ENCODE results near the gene LSP1.
A peak's percentile ranks its signal among the peaks of the same experiment; 100 is the strongest.

The LSP1 gene

GRCh38 chr11:1836011-1836945 is 16.6 kb upstream of the LSP1 start:
- no peak for TF ChIP-seq TAF1 (IDR thresholded peaks at IDR 0.05; ENCODE audit: low read depth)
- TF ChIP-seq, protein P1, sequence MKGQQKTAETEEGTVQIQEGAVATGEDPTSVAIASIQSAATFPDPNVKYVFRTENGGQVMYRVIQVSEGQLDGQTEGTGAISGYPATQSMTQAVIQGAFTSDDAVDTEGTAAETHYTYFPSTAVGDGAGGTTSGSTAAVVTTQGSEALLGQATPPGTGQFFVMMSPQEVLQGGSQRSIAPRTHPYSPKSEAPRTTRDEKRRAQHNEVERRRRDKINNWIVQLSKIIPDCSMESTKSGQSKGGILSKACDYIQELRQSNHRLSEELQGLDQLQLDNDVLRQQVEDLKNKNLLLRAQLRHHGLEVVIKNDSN (IDR thresholded peaks at IDR 0.05), result no peak

DNA sequence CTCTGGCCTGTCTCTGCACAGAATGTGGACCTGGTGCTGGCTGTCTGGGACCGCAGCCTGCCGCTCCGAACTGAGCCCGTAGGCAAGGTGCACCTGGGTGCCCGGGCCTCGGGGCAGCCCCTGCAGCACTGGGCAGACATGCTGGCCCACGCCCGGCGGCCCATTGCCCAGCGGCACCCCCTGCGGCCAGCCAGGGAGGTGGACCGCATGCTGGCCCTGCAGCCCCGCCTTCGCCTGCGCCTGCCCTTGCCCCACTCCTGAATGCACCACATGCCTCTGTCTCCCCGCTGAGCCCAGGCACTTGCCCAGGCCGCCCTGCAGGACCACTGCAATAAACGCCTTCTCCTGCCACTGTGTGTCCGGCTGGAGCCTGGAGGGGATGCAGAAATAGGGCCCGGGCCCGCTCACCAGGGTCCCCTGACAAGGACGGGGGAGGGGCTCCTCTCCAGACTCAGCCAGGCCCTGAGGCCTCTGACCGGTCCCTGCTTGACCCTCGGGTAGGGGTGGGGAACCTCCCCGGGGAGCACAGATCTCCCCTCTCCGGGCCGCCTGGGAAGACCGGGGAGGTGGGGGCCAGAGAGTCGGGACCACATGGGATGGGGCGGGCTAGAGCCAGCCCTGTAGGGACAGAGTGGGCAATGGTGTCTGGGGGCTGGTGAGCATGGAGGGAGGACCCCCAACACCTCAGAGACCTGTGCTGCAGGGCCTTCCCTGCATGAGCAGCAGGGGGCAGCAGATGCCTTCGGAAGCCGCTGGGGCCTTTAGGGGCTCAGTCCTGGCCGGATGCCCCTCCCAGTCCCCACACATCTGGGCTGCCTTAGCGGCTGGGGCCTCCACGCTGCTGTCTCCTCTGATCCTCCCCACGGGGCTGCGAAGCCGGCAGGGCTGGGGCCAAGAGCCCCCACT is 15.5 kb upstream of the LSP1 start:
- TF ChIP-seq CREB1 (IDR thresholded peaks at IDR 0.05; ENCODE audit: low read depth) (no peak), RAD21 (IDR thresholded peaks at IDR 0.05; ENCODE audit: low read depth) (peak; percentile 83), NFIC (IDR thresholded peaks at IDR 0.05) (0 out of 2 replicates have a peak, but pooled peaks have one; percentile 31), TAF1 (IDR thresholded peaks at IDR 0.05; ENCODE audit: low read depth) (no peak), EP300 (IDR thresholded peaks at IDR 0.05; ENCODE audit: borderline replicate concordance) (peak; percentile 27; the same call in 1 of the 2 replicates), EGR1 (IDR thresholded peaks at IDR 0.05) (no peak), TEAD4 (IDR thresholded peaks at IDR 0.05) (0 out of 2 replicates have a peak, but pooled peaks have one; percentile 7), CEBPB (IDR thresholded peaks at IDR 0.05) (no peak), YY1 (IDR thresholded peaks at IDR 0.05; ENCODE audit: low read depth) (no peak), FOXM1 (IDR thresholded peaks at IDR 0.05; ENCODE audit: borderline replicate concordance, low read depth) (no peak), TCF12 (IDR thresholded peaks at IDR 0.05; ENCODE audit: low read depth) (no peak), MAX (IDR thresholded peaks at IDR 0.05) (peak; percentile 47; the same call in 1 of the 2 replicates), ZBTB7A (IDR thresholded peaks at IDR 0.05; ENCODE audit: low read depth) (peak; percentile 38)
- TF ChIP-seq, protein P1 (IDR thresholded peaks at IDR 0.05), result no peak
- TF ChIP-seq, protein P2, sequence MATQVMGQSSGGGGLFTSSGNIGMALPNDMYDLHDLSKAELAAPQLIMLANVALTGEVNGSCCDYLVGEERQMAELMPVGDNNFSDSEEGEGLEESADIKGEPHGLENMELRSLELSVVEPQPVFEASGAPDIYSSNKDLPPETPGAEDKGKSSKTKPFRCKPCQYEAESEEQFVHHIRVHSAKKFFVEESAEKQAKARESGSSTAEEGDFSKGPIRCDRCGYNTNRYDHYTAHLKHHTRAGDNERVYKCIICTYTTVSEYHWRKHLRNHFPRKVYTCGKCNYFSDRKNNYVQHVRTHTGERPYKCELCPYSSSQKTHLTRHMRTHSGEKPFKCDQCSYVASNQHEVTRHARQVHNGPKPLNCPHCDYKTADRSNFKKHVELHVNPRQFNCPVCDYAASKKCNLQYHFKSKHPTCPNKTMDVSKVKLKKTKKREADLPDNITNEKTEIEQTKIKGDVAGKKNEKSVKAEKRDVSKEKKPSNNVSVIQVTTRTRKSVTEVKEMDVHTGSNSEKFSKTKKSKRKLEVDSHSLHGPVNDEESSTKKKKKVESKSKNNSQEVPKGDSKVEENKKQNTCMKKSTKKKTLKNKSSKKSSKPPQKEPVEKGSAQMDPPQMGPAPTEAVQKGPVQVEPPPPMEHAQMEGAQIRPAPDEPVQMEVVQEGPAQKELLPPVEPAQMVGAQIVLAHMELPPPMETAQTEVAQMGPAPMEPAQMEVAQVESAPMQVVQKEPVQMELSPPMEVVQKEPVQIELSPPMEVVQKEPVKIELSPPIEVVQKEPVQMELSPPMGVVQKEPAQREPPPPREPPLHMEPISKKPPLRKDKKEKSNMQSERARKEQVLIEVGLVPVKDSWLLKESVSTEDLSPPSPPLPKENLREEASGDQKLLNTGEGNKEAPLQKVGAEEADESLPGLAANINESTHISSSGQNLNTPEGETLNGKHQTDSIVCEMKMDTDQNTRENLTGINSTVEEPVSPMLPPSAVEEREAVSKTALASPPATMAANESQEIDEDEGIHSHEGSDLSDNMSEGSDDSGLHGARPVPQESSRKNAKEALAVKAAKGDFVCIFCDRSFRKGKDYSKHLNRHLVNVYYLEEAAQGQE (IDR thresholded peaks at IDR 0.05; ENCODE audit: low read depth), result no peak

DNA sequence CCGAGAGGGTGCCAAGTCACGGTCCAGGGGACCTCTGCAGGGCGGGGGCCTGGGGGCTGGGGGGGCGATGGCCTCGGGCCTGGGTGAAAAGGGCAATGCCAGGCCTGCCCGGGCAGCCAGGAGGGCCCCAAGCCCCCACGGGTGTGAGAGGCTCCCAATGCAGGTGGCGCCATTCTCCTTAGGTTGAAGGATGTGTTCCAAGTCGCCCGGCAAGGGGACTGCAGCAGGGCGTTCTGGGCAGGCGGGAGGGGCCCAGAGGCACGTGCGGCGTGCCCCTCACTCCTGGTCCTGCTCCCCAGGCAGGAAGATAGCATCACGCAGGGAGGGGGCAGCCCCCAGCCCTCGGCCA is 14.8 kb upstream of the LSP1 start:
- no peak for TF ChIP-seq MAX (IDR thresholded peaks at IDR 0.05)
- TF ChIP-seq, protein P1 (IDR thresholded peaks at IDR 0.05), result no peak

GRCh38 chr11:1838426-1839144 is 14.3 kb upstream of the LSP1 start, which contains the start of gene TNNI2:
Gene TNNI2 (plus strand): TSS chr11:1838981. CDS start chr11:1839697, 716 bp downstream.
- TF ChIP-seq CREB1 (IDR thresholded peaks at IDR 0.05; ENCODE audit: low read depth), result no peak
- TF ChIP-seq RAD21 (IDR thresholded peaks at IDR 0.05; ENCODE audit: low read depth), result no peak
- TF ChIP-seq, protein P1 (IDR thresholded peaks at IDR 0.05), result no peak
- no peak for TF ChIP-seq ZBTB7A (IDR thresholded peaks at IDR 0.05; ENCODE audit: low read depth)
- no peak for TF ChIP-seq MAX (IDR thresholded peaks at IDR 0.05)
- TF ChIP-seq TEAD4 (IDR thresholded peaks at IDR 0.05), result no peak
- no peak for TF ChIP-seq CEBPB (IDR thresholded peaks at IDR 0.05)
- no peak for TF ChIP-seq NFIC (IDR thresholded peaks at IDR 0.05)
- no peak for TF ChIP-seq TCF12 (IDR thresholded peaks at IDR 0.05; ENCODE audit: low read depth)
- TF ChIP-seq EGR1 (IDR thresholded peaks at IDR 0.05), result no peak

DNA sequence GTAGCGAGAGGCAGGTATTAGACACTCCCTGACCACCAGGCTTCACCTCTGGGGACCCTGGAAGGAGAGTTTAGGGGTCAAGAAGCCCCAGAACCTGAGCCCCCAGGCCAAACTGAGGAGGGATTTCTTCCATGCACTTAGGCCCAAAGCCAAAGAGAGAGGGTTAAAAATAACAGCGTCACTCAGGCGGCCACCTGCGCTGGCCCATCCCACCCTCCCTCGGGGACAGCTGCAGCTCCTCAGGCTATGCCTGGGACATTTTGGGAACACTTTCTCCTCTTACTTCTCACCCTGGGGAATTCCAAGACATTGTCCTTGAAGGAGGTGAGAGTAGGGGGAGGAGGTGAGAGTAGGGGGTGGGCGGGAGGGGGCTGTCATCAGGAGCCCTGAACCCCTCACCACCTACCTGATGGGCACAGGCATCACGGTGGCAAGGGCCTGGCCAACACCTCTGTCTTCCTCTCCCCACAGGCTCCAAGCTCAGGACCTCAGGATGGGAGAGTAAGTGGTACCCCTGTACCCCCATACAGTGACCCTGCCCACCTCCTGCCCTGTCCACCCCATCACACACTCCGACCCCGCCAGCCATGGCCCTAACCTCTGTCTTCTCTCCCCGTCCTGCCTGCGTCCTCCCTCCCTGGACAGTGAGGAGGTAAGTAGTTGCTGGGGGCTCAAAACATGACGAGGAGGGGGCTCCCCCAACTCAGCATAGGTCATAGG is 13.5 kb upstream of the LSP1 start:
- TF ChIP-seq RAD21 (IDR thresholded peaks at IDR 0.05; ENCODE audit: low read depth) (no peak), TAF1 (IDR thresholded peaks at IDR 0.05; ENCODE audit: low read depth) (no peak), CEBPB (IDR thresholded peaks at IDR 0.05) (no peak), TEAD4 (IDR thresholded peaks at IDR 0.05) (no peak), TCF12 (IDR thresholded peaks at IDR 0.05; ENCODE audit: low read depth) (no peak), FOXM1 (IDR thresholded peaks at IDR 0.05; ENCODE audit: borderline replicate concordance, low read depth) (no peak), EGR1 (IDR thresholded peaks at IDR 0.05) (no peak), ZBTB7A (IDR thresholded peaks at IDR 0.05; ENCODE audit: low read depth) (no peak), EP300 (IDR thresholded peaks at IDR 0.05; ENCODE audit: borderline replicate concordance) (no peak), NFIC (IDR thresholded peaks at IDR 0.05) (no peak), MAX (IDR thresholded peaks at IDR 0.05) (no peak), YY1 (IDR thresholded peaks at IDR 0.05; ENCODE audit: low read depth) (no peak), CREB1 (IDR thresholded peaks at IDR 0.05; ENCODE audit: low read depth) (no peak)
- TF ChIP-seq, protein P1 (IDR thresholded peaks at IDR 0.05), result no peak
- TF ChIP-seq, protein P2 (IDR thresholded peaks at IDR 0.05; ENCODE audit: low read depth), result no peak

All from Ishikawa (cell line).